Measurements from ENCODE around the gene WDFY4.
A peak's percentile ranks its signal among the peaks of the same experiment; 100 is the strongest.

The WDFY4 gene

GRCh38 chr10:48636231-48636630 lies 48.4 kb upstream of the WDFY4 start:
- H3K27me3 ChIP-seq (ENCODE audit: insufficient read depth, low read length, poor library complexity, severe bottlenecking) = no peaks in the 10 kb centered on the region

DNA sequence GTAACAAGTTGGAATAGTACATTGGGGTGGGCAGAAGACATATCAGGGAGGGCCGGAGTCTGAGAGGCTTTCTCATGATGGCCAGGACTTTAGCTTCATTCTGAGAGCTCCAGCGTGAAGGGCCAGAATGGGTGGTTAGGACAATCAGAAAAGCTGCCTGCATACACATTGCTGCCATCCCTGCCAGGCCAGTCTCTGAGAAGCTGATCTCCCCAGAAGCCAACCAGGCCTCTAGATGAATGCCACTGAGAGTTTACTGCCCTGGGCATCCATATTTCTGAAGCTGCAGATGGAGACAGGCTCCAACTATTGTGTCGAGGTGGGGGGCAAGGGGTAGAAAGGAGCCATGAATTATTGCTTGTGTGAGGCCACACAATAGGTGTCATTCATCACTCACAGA lies 47.8 kb upstream of the WDFY4 start:
- Histone ChIP-seq H3K9me3 (ENCODE audit: insufficient read depth, low read depth, low read length) (no peaks in the 10 kb centered on the region), H2AFZ (ENCODE audit: low read length) (0 out of 2 replicates have a peak overlapping the region, but pooled peaks have one; percentile 22), H3K9me2 (replicated peaks; ENCODE audit: low read depth, low read length) (no peaks in the 10 kb centered on the region), H3K36me3 (ENCODE audit: insufficient read depth, low read length) (no peaks in the 10 kb centered on the region), H3K9ac (ENCODE audit: low read depth, low read length, poor library complexity, severe bottlenecking) (no peak overlapping the region), H3F3A (ENCODE audit: low read depth) (no peaks in the 10 kb centered on the region), H3K4me1 (ENCODE audit: insufficient read depth, low read length, poor library complexity, severe bottlenecking) (peaks cover 51% of the 10 kb centered on the region), H3K79me2 (ENCODE audit: insufficient read depth, low read length) (no peaks in the 10 kb centered on the region), H4K20me1 (ENCODE audit: insufficient read depth, low read length, poor library complexity, severe bottlenecking) (no peaks in the 10 kb centered on the region), H3K4me2 (ENCODE audit: low read depth, low read length, poor library complexity, severe bottlenecking) (no peak overlapping the region), H3K4me3 (ENCODE audit: low read length, poor library complexity, severe bottlenecking) (no peak overlapping the region), H3K27me3 (ENCODE audit: insufficient read depth, low read length, poor library complexity, severe bottlenecking) (no peaks in the 10 kb centered on the region)
- TF ChIP-seq EZH2phosphoT487 (IDR thresholded peaks at IDR 0.05; ENCODE audit: borderline replicate concordance) (no peak), CTCF (conservative IDR thresholded peaks at IDR 0.05; ENCODE audit: low read length) (no peak)

More at GRCh38 chr10:48636231-48636630, 48.4 kb upstream of the WDFY4 start:
- no peak overlapping the region for H3K4me3 ChIP-seq (ENCODE audit: low read length, poor library complexity, severe bottlenecking)
- no peak overlapping the region for H3K9ac ChIP-seq (ENCODE audit: low read depth, low read length, poor library complexity, severe bottlenecking)
- H3K4me1 ChIP-seq (ENCODE audit: insufficient read depth, low read length, poor library complexity, severe bottlenecking) = peaks cover 51% of the 10 kb centered on the region
- H3K9me2 ChIP-seq (replicated peaks; ENCODE audit: low read depth, low read length) = no peaks in the 10 kb centered on the region
- peak overlapping the region; percentile 79 for H3K4me2 ChIP-seq (ENCODE audit: low read depth, low read length, poor library complexity, severe bottlenecking)
- no peak for TF ChIP-seq EZH2phosphoT487 (IDR thresholded peaks at IDR 0.05; ENCODE audit: borderline replicate concordance)
- no peak for TF ChIP-seq CTCF (conservative IDR thresholded peaks at IDR 0.05; ENCODE audit: low read length)
- no peaks in the 10 kb centered on the region for H4K20me1 ChIP-seq (ENCODE audit: insufficient read depth, low read length, poor library complexity, severe bottlenecking)
- H3K9me3 ChIP-seq (ENCODE audit: insufficient read depth, low read depth, low read length) = no peaks in the 10 kb centered on the region
- H3F3A ChIP-seq (ENCODE audit: low read depth) = no peaks in the 10 kb centered on the region
- no peaks in the 10 kb centered on the region for H3K36me3 ChIP-seq (ENCODE audit: insufficient read depth, low read length)
- H3K79me2 ChIP-seq (ENCODE audit: insufficient read depth, low read length) = no peaks in the 10 kb centered on the region
- no peak overlapping the region for H2AFZ ChIP-seq (ENCODE audit: low read length)

- Histone ChIP-seq H3K9ac (ENCODE audit: low read depth, low read length, poor library complexity, severe bottlenecking) (no peak overlapping the region), H3K36me3 (ENCODE audit: insufficient read depth, low read length) (no peaks in the 10 kb centered on the region), H3K4me1 (ENCODE audit: insufficient read depth, low read length, poor library complexity, severe bottlenecking) (peaks cover 41% of the 10 kb centered on the region), H3K9me2 (replicated peaks; ENCODE audit: low read depth, low read length) (no peaks in the 10 kb centered on the region), H3K9me3 (ENCODE audit: insufficient read depth, low read depth, low read length) (no peaks in the 10 kb centered on the region), H3K79me2 (ENCODE audit: insufficient read depth, low read length) (no peaks in the 10 kb centered on the region), H3F3A (ENCODE audit: low read depth) (no peaks in the 10 kb centered on the region), H3K27me3 (ENCODE audit: insufficient read depth, low read length, poor library complexity, severe bottlenecking) (no peaks in the 10 kb centered on the region), H4K20me1 (ENCODE audit: insufficient read depth, low read length, poor library complexity, severe bottlenecking) (no peaks in the 10 kb centered on the region), H2AFZ (ENCODE audit: low read length) (no peak overlapping the region), H3K4me2 (ENCODE audit: low read depth, low read length, poor library complexity, severe bottlenecking) (no peak overlapping the region), H3K4me3 (ENCODE audit: low read length, poor library complexity, severe bottlenecking) (no peak overlapping the region)
- no peak for TF ChIP-seq CTCF (conservative IDR thresholded peaks at IDR 0.05; ENCODE audit: low read length)
- TF ChIP-seq EZH2phosphoT487 (IDR thresholded peaks at IDR 0.05; ENCODE audit: borderline replicate concordance) = no peak
Measured at GRCh38 chr10:48638158-48638557, 46.5 kb upstream of the WDFY4 start.
